Measurements from ENCODE around the gene EPOP. TPM values are rescaled to one million over a fixed set of nuclear protein-coding genes. Genes with fewer than 3 reads are reported as not detected.

The EPOP gene
- total and polyA plus RNA-seq, 2 of the 13 experiments (the other 11 are each of a cell fraction or from before 2014, with no cell fraction given) = 14.7 to 37.8 TPM

- TF ChIP-seq TFDP1 (CRISPR knock-in tag; IDR thresholded peaks at IDR 0.05; ENCODE audit: borderline replicate concordance) (peak; percentile 35; the same call in 1 of the 2 replicates), MXI1 (IDR thresholded peaks at IDR 0.05; ENCODE audit: borderline replicate concordance, low read depth, low read length) (peak; percentile 70; the same call in 2 of the 3 replicates), CREM (IDR thresholded peaks at IDR 0.05) (no peak), CREM (CRISPR knock-in tag; IDR thresholded peaks at IDR 0.05) (no peak), RXRA (CRISPR knock-in tag; IDR thresholded peaks at IDR 0.05) (peak; percentile 60; the same call in 1 of the 2 replicates), ZNF281 (CRISPR knock-in tag; IDR thresholded peaks at IDR 0.05; ENCODE audit: borderline replicate concordance) (no peak; the same call in 1 of the 2 replicates), ZFP37 (CRISPR knock-in tag; IDR thresholded peaks at IDR 0.05; ENCODE audit: borderline replicate concordance) (no peak), RXRB (CRISPR knock-in tag; IDR thresholded peaks at IDR 0.05; ENCODE audit: borderline replicate concordance) (peak; percentile 60; the same call in 1 of the 2 replicates), ZNF775 (CRISPR knock-in tag; IDR thresholded peaks at IDR 0.05; ENCODE audit: borderline replicate concordance) (no peak), ZKSCAN1 (IDR thresholded peaks at IDR 0.05; ENCODE audit: low read length) (0 out of 2 replicates have a peak, but pooled peaks have one; percentile 58), SIX1 (CRISPR knock-in tag; IDR thresholded peaks at IDR 0.05; ENCODE audit: borderline replicate concordance) (peak; percentile 24; the same call in 1 of the 2 replicates), FOSL2 (CRISPR knock-in tag; IDR thresholded peaks at IDR 0.05) (peak; percentile 50), TARDBP (CRISPR knock-in tag; IDR thresholded peaks at IDR 0.05) (peak; percentile 81), HMGA1 (CRISPR knock-in tag; conservative IDR thresholded peaks at IDR 0.05) (no peak), ETV5 (CRISPR knock-in tag; IDR thresholded peaks at IDR 0.05; ENCODE audit: borderline replicate concordance) (peak; percentile 59; the same call in 1 of the 2 replicates), ISL2 (CRISPR knock-in tag; IDR thresholded peaks at IDR 0.05) (peak; percentile 39; the same call in 1 of the 2 replicates), ATM (IDR thresholded peaks at IDR 0.05; ENCODE audit: borderline replicate concordance) (no peak), ELF3 (CRISPR knock-in tag; IDR thresholded peaks at IDR 0.05) (peak; percentile 62; the same call in 1 of the 2 replicates), HOXA3 (CRISPR knock-in tag; IDR thresholded peaks at IDR 0.05) (peak; percentile 47; the same call in 1 of the 2 replicates), ZNF614 (CRISPR knock-in tag; IDR thresholded peaks at IDR 0.05; ENCODE audit: borderline replicate concordance) (peak; percentile 84; the same call in 1 of the 2 replicates), ZBTB25 (CRISPR knock-in tag; IDR thresholded peaks at IDR 0.05) (peak; percentile 84), ZSCAN25 (CRISPR knock-in tag; IDR thresholded peaks at IDR 0.05) (peak; percentile 54; the same call in 1 of the 2 replicates), GATAD2A (CRISPR knock-in tag; IDR thresholded peaks at IDR 0.05) (peak; percentile 73), ATF7-NPFF (CRISPR knock-in tag; IDR thresholded peaks at IDR 0.05; ENCODE audit: low read depth) (peak; percentile 62; the same call in 1 of the 2 replicates), NRL (CRISPR knock-in tag; IDR thresholded peaks at IDR 0.05; ENCODE audit: borderline replicate concordance) (no peak), ZNF839 (CRISPR knock-in tag; IDR thresholded peaks at IDR 0.05; ENCODE audit: borderline replicate concordance) (no peak), ZNF605 (CRISPR knock-in tag; IDR thresholded peaks at IDR 0.05) (0 out of 2 replicates have a peak, but pooled peaks have one; percentile 48), MLLT10 (CRISPR knock-in tag; IDR thresholded peaks at IDR 0.05) (no peak)
Measured at GRCh38 chr17:38667099-38667786, 7.5 kb downstream of the EPOP start (continued).
